AG10803 (cell line): ENCODE results near the gene CDH4.

ENCODE experiments used
- DNase-seq: peaks from one replicate; pipeline ENCODE4 v3.0.0; 2010; ENCODE audit warnings: low read depth
- H3K4me3 ChIP-seq: 2 replicates; pipeline ENCODE4 v1.5.1; 2011; ENCODE audit warnings: mild to moderate bottlenecking, low read length, control low read depth
- TF ChIP-seq, protein P1 (sequence below): conservative IDR thresholded peaks from 2 replicates; pipeline ENCODE4 v1.5.1; 2011; ENCODE audit warnings: mild to moderate bottlenecking, low read length, control low read depth, inconsistent platforms

CDH4 gene

DNA sequence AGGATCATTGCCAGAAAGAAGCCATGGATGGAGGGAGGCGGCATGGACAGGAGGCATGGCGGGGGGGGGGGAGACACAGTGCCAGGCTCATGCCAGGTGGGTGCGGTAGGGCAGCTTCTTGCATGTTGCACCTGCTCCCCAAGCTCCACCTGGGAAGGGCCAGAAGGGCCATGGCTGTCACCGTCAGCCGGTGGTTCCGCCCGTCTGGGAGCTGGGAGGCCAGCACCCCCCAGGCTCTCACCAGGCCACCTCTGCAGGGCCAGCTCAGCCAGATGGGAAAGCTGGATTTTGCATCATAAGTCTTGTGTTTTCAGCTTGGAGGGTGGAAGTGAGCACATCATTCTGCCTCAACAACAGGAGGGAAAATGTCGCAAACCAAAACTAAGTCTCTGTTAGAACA is 409.0 kb downstream of the CDH4 start:
- TF ChIP-seq, protein P1, sequence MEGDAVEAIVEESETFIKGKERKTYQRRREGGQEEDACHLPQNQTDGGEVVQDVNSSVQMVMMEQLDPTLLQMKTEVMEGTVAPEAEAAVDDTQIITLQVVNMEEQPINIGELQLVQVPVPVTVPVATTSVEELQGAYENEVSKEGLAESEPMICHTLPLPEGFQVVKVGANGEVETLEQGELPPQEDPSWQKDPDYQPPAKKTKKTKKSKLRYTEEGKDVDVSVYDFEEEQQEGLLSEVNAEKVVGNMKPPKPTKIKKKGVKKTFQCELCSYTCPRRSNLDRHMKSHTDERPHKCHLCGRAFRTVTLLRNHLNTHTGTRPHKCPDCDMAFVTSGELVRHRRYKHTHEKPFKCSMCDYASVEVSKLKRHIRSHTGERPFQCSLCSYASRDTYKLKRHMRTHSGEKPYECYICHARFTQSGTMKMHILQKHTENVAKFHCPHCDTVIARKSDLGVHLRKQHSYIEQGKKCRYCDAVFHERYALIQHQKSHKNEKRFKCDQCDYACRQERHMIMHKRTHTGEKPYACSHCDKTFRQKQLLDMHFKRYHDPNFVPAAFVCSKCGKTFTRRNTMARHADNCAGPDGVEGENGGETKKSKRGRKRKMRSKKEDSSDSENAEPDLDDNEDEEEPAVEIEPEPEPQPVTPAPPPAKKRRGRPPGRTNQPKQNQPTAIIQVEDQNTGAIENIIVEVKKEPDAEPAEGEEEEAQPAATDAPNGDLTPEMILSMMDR: no peak
- no peak for DNase-seq
- no peak overlapping the region for H3K4me3 ChIP-seq

DNA sequence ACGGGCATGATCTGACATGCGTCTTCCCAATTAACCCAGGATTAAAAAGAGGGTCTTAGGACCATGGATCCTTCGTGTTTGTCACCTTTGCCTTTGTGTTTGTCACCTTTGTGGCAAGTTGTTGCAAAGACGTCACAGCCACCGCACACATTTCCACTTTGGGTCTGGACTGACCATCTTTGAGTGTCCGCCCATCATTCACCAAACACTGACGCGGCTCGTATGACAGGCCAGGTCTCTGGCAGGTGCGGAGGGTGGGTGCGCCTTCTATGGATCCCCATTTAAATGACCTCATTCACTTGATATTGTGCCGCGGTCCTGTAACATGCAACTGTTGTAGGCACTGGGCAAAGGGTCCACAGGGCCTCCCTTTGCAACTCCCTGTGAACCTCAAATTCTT is 409.5 kb downstream of the CDH4 start:
- TF ChIP-seq, protein P1: no peak
- no peak overlapping the region for H3K4me3 ChIP-seq
- DNase-seq: no peak

DNA sequence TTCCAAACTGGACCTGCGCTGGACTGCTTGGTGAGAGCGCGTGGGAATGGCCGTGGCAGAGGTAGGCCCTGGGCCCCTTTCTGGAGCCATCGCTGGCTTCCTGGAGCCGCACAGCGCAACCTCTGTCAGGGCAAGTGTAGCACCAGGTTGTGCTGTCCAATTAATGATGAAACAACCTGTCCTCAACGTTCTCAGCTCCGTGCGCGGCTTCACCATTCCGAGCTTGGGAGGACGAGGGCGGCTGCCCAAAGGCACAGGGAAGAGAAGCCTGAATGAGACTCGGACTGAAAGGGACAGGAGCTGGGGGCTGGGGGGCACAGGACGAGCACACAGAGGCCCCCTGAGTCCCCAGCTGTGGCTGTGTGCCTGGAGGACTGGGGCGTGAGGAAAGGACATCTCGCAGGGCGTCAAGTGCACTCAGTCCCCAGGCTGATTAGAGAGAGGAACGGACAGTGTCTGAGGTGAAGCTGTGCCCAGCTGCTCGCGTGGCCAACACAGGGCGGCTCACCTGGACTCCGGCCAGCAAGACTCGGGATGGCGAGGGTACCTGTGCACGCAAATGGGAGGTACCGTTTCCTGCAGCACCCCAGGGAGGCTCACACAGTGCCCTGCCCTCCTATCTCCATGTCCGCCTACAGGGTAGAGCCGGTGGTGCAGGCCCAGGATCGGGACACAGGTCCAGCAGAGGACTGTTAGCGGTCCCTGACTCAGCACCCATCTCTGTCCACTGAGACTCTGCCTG is 410.3 kb downstream of the CDH4 start:
- no peak for DNase-seq
- TF ChIP-seq, protein P1: no peak; the same call in 1 of the 2 replicates
- H3K4me3 ChIP-seq: no peak overlapping the region

DNA sequence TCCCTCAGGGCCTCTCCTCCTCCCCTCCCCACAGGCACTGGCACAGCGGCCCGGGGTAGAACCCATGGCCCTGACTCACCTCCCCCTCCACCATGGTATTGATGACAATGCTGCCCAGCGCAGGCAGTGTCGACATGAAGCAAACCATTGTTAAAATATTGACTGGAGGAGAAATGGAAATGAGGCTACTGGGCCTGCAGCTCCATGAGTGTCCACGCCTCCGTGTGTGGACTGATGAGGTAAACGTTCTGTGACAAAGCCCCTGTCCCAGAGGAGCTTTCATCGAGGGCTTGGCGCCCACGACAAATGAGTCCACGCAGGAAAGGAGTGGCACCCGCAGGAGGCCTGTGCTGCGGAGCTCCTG is 410.9 kb downstream of the CDH4 start:
- TF ChIP-seq, protein P1: no peak
- H3K4me3 ChIP-seq: no peak overlapping the region
- no peak for DNase-seq

DNA sequence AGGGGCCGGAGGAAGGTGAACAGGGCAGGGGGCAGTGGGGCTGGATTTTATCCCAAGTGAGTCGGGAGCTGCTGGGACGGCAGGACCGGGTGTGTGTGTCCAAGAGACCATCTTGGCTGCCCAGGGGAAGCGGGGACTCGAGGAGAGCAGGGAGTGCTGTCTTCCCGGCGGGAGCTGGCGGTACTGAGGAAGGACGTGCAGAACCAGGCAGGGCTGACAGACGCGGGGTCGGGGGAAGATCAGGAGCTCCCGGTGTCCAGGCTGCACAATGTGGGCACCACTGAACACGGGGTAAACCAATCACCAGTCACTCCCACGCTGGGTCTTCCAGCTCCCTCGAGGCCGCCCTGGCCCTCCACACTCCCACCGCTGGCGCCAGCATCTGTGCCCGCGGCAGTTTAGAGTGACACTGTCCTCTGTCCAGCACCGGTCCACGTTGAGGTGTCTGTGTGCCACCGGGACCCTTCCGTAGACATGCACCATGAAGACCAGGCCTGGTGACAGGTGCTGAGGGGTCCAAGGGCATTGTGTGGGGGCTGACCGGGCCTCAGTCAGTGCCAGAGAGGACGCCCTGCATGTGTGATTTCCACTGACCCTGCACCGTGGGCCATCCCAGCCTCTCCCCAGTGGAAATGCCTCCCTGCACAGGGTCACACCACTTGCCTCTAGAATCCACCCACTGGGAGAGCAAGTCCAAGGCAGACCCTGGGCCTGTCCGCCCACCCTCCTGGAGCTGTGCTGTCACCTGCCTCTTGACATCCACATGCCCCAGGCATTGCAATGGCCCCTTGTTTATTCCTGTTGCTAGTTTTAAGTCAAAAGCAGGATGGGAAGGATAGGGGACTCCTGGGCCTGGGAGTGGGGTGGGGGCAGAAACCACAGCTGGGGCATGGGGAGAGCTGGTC is 411.7 kb downstream of the CDH4 start:
- DNase-seq: no peak
- TF ChIP-seq, protein P1: no peak
- H3K4me3 ChIP-seq: no peak overlapping the region

DNA sequence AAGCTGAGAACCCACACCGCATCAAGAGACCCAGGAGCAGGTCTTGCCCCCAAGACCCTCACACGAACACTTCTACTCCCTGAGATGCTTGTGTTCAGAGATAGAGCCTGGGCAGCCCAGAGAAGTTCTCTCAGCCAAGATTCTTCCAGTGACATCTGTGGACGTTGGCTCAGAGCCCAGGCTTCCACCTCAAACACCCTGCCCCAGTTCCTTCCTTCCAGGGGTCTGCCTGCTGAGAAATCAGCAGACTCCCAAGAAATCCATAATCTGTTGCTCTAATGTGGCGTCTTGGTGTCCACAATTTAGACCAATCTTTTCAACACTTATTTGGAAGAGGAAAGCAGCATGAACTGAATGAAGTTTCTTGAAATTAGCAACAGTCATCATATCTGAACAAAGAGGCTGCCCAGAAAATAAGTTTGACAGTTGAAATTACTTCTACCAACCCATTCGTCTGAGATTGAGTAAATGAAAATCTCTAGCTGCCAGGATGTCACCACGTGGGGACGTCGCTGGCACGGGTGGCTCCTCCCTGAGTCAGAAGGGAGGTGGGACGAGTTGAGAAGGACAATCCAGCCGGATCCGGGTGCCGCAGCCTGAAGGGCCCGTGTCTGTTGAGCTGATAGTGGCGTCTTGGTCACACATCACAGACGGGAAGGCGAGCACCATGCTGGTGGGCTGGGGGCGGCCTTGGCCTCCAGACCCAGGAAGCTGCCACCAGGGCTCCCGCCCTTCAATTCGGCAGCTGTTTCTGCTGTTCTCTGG is 412.7 kb downstream of the CDH4 start:
- TF ChIP-seq, protein P1: no peak
- no peak overlapping the region for H3K4me3 ChIP-seq
- DNase-seq: peak; percentile 13
